ENCODE measurements around the gene TBC1D22A. TPM values are rescaled to one million over a fixed set of nuclear protein-coding genes. Genes with fewer than 3 reads are reported as not detected.

Gene TBC1D22A
- total RNA-seq, 2 donors from 2014 or later = 21.5 to 23.1 TPM

DNA sequence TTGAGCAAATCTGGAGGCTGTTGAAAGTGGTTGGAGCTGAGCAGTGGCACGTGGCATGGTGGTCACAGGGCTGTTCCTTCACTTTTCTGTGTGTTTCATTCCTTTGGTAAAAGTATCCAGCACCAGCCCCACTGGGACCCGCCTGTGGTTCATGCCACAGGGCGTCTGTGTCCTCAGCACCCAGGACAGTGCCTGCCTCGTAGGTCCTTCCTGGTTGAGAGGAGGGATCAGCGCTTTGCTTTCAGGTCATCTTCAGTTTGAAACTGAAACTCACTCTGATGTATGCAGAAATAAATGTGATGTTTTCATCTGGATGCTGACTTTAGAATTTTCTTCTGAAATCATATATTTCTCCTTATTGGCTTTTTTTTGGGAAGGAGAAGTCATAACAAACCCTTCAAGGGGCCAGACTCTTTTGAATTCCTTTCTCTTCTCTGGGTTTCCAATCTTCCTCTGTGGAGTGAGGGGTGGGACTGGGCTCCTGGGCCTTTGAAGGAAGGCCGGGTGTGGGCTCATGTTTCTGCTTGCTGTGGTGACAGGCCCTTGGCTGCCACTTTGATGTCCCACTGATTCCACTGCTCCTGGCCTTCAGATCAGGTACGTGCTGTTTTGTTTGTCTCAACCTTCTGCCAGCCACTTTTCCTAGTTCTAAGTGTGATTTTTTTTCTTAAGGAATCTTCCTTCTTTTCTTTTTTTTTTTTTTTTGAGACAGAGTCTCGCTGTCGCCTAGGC lies 26.2 kb downstream of the TBC1D22A start:
- 75 to 83% methylated on average over 9 of the region's 9 CpGs for WGBS, 2 donors

DNA sequence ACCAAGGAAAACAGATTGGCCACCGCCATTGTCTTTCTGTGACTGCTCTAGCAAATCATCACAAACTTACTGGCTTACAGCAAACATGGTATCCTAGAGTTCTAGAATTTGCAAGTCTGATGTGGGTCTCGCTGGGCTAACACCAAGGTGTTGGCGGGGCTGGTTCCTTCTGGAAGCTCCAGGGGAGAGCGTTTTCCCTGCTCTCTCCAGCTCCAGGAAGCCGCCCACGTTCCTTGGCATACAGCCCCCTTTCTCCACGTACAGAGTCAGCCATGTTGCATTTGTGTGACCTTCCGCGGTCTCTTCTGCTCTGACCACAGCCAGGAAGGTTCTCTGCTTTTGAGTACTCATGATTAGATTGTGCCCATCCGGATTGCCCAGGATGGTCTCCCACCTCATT lies 27.5 kb downstream of the TBC1D22A start:
- WGBS, 2 donors = 90 to 94% methylated on average over 10 of the region's 10 CpGs

More for the DNA sequence above, 26.2 kb downstream of the TBC1D22A start:
- ATAC-seq (no peak), DNase-seq (no peak)
- H3K27ac ChIP-seq = no peak overlapping the region
- H3K9me3 ChIP-seq = no peaks in the 10 kb centered on the region
- intact Hi-C loops (cut with DNase I) = no loop called here
- H3K27me3 ChIP-seq = no peaks in the 10 kb centered on the region
- TF ChIP-seq, protein P1, sequence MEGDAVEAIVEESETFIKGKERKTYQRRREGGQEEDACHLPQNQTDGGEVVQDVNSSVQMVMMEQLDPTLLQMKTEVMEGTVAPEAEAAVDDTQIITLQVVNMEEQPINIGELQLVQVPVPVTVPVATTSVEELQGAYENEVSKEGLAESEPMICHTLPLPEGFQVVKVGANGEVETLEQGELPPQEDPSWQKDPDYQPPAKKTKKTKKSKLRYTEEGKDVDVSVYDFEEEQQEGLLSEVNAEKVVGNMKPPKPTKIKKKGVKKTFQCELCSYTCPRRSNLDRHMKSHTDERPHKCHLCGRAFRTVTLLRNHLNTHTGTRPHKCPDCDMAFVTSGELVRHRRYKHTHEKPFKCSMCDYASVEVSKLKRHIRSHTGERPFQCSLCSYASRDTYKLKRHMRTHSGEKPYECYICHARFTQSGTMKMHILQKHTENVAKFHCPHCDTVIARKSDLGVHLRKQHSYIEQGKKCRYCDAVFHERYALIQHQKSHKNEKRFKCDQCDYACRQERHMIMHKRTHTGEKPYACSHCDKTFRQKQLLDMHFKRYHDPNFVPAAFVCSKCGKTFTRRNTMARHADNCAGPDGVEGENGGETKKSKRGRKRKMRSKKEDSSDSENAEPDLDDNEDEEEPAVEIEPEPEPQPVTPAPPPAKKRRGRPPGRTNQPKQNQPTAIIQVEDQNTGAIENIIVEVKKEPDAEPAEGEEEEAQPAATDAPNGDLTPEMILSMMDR (IDR thresholded peaks at IDR 0.05) = no peak
- no peak for TF ChIP-seq POLR2A (IDR thresholded peaks at IDR 0.05)
- no peaks in the 10 kb centered on the region for H3K4me1 ChIP-seq
- H3K36me3 ChIP-seq (replicated peaks in 1 of 2; ENCODE audit: insufficient read depth in 1 of 2, low read depth in 2 of 2) = peaks cover 0 to under 1% of the 10 kb centered on the region in 2 donors
- no peak overlapping the region for H3K4me3 ChIP-seq

DNA sequence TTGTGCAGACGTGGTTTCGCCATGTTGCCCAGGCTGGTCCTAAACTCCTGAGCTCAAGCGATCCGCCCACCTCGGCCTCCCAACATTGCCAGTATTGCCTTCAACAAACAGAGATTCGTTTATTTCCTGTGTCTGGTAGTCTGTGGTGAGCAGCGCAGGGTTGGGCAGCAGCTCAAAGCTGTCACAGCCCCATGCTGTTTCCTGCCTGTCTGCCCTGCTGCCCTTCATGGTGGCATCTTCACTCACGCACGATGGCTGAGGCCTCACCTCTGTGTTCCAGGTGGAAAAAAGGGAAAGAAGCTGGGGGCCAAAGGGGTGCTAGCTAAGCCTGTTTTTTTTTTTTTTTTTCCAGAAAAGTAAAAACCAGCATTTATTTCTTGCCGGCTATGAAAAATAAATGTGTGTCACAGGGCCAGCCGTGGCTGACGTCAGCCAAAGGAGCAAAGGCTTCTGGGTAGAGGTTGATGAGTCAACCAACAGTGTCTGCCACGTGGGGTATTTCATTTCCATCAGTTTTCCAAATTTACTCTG lies 28.8 kb downstream of the TBC1D22A start:
- WGBS, 2 donors = 65 to 78% methylated on average over 13 of the region's 13 CpGs
- TF ChIP-seq POLR2A (IDR thresholded peaks at IDR 0.05) = no peak
- TF ChIP-seq, protein P1 (IDR thresholded peaks at IDR 0.05) = no peak
- DNase-seq (peak in 2 of 4 donors; percentile 26 to 45), ATAC-seq (peak; percentile 40)
- Histone ChIP-seq H3K9me3 (no peaks in the 10 kb centered on the region), H3K27ac (peak overlapping the region in 2 of 4 donors; percentile 36 to 66), H3K27me3 (no peaks in the 10 kb centered on the region), H3K36me3 (replicated peaks in 1 of 2; ENCODE audit: insufficient read depth in 1 of 2, low read depth in 2 of 2) (peaks cover 0 to 8% of the 10 kb centered on the region in 2 donors), H3K4me1 (no peaks in the 10 kb centered on the region), H3K4me3 (no peak overlapping the region)
- intact Hi-C loops (cut with DNase I) = no loop called here

More for the DNA sequence above, 27.5 kb downstream of the TBC1D22A start:
- Histone ChIP-seq H3K4me3 (no peak overlapping the region), H3K4me1 (no peaks in the 10 kb centered on the region), H3K36me3 (replicated peaks in 1 of 2; ENCODE audit: insufficient read depth in 1 of 2, low read depth in 2 of 2) (peaks cover 0 to 7% of the 10 kb centered on the region in 2 donors), H3K9me3 (no peaks in the 10 kb centered on the region), H3K27me3 (no peaks in the 10 kb centered on the region), H3K27ac (no peak overlapping the region)
- intact Hi-C loops (cut with DNase I) = no loop called here
- DNase-seq (no peak), ATAC-seq (no peak)
- no peak for TF ChIP-seq POLR2A (IDR thresholded peaks at IDR 0.05)
- TF ChIP-seq, protein P1 (IDR thresholded peaks at IDR 0.05) = no peak

DNA sequence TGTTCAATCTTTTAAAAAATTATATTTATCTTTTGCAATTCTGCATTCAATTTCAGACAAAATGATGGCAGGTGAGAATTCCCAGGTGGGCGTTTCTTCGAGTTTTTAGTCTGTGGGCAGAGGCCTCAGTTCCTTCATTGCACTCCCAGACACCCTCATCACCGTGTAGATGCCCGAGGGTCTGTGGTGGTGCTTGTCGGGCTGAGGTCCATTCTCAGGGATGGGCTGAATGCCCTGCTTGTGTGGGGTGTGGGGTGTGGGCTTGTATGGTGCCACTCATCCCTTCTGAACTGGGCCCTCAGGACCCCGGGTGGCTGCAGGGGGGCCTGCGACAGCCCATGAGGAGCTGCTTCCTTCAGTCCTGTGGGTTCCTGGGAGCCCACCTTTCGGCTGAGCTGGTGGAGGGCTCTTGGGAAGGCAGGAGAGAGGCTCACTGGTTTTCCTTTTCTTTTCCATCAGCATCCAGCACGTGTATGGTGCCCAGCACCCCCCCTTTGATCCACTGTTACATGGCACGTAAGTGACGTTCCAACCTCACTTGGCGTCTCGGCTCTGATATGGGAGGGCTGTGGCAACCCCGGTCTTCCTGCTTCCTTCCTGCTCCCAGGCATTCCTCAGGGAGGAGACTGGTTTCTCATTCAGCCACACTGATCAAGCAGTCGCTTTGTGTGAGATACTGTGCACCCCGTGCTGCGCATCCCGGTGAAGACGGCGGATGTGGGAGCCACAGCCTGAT lies 29.8 kb downstream of the TBC1D22A start:
- no peaks in the 10 kb centered on the region for H3K9me3 ChIP-seq
- H3K27ac ChIP-seq = peak overlapping the region in 1 of 4 donors; percentile 25
- TF ChIP-seq POLR2A (IDR thresholded peaks at IDR 0.05) = no peak
- TF ChIP-seq, protein P1 (IDR thresholded peaks at IDR 0.05) = no peak
- intact Hi-C loops (cut with DNase I) = no loop called here
- no peak for ATAC-seq
- H3K4me1 ChIP-seq = no peaks in the 10 kb centered on the region
- peaks cover 0 to 8% of the 10 kb centered on the region in 2 donors for H3K36me3 ChIP-seq (replicated peaks in 1 of 2; ENCODE audit: insufficient read depth in 1 of 2, low read depth in 2 of 2)
- no peaks in the 10 kb centered on the region for H3K27me3 ChIP-seq
- H3K4me3 ChIP-seq = no peak overlapping the region
- peak in 1 of 4 donors; percentile 3 for DNase-seq
- whole genome bisulfite sequencing, 2 donors = 85 to 92% methylated on average over 12 to 18 of the region's 20 CpGs
